ENCODE results near the gene RIMBP2. TPM values are rescaled to one million over a fixed set of nuclear protein-coding genes. Genes with fewer than 3 reads are reported as not detected.

Gene RIMBP2
- total and polyA plus RNA-seq, 8 donors, result 0.42 to 19.0 (median 16.1) TPM

GRCh38 chr12:130685850-130686249 lies 30.2 kb downstream of the RIMBP2 start:
- Histone ChIP-seq H3K4me3 (no peak overlapping the region), H3K9me3 (no peaks in the 10 kb centered on the region), H3K4me1 (no peaks in the 10 kb centered on the region), H3K27me3 (peaks cover 0 to 65% of the 10 kb centered on the region in 2 donors), H3K36me3 (no peaks in the 10 kb centered on the region), H3K27ac (no peak overlapping the region)
- no peak for TF ChIP-seq CTCF (IDR thresholded peaks at IDR 0.05)
- intact Hi-C loops (cut with DNase I), result no loop called here
- ATAC-seq, result no peak
- no peak for DNase-seq

GRCh38 chr12:130685250-130685787 lies 30.8 kb downstream of the RIMBP2 start:
- Histone ChIP-seq H3K27me3 (peaks cover 0 to 67% of the 10 kb centered on the region in 2 donors), H3K4me1 (no peaks in the 10 kb centered on the region), H3K4me3 (no peak overlapping the region), H3K9me3 (no peaks in the 10 kb centered on the region), H3K27ac (no peak overlapping the region), H3K36me3 (no peaks in the 10 kb centered on the region)
- no peak for TF ChIP-seq CTCF (IDR thresholded peaks at IDR 0.05)
- intact Hi-C loops (cut with DNase I), result no loop called here
- no peak for DNase-seq
- ATAC-seq, result no peak

- Histone ChIP-seq H3K9me3 (no peaks in the 10 kb centered on the region), H3K4me3 (no peak overlapping the region), H3K4me1 (no peaks in the 10 kb centered on the region), H3K36me3 (no peaks in the 10 kb centered on the region), H3K27me3 (peaks cover 0 to 78% of the 10 kb centered on the region in 2 donors), H3K27ac (no peak overlapping the region)
- no peak for TF ChIP-seq CTCF (IDR thresholded peaks at IDR 0.05)
- DNase-seq, result no peak
- intact Hi-C loops (cut with DNase I), result no loop called here
- no peak for ATAC-seq
Measured at GRCh38 chr12:130683811-130684210, 32.3 kb downstream of the RIMBP2 start.

GRCh38 chr12:130683080-130683479 lies 33.0 kb downstream of the RIMBP2 start:
- no peak overlapping the region for H3K4me3 ChIP-seq
- H3K4me1 ChIP-seq, result no peaks in the 10 kb centered on the region
- peaks cover 0 to 73% of the 10 kb centered on the region in 2 donors for H3K27me3 ChIP-seq
- ATAC-seq, result no peak
- no peak for TF ChIP-seq CTCF (IDR thresholded peaks at IDR 0.05)
- H3K27ac ChIP-seq, result no peak overlapping the region
- H3K36me3 ChIP-seq, result no peaks in the 10 kb centered on the region
- DNase-seq, result no peak
- intact Hi-C loops (cut with DNase I), result no loop called here
- no peaks in the 10 kb centered on the region for H3K9me3 ChIP-seq

- Histone ChIP-seq H3K27me3 (peaks cover 0 to 49% of the 10 kb centered on the region in 2 donors), H3K4me3 (no peak overlapping the region), H3K36me3 (no peaks in the 10 kb centered on the region), H3K9me3 (peaks cover 0 to 2% of the 10 kb centered on the region in 2 donors), H3K27ac (no peak overlapping the region), H3K4me1 (no peaks in the 10 kb centered on the region)
- ATAC-seq (no peak), DNase-seq (no peak)
- no peak for TF ChIP-seq CTCF (IDR thresholded peaks at IDR 0.05)
- intact Hi-C loops (cut with DNase I), result no loop called here
Measured at GRCh38 chr12:130680451-130680990, 35.6 kb downstream of the RIMBP2 start.
